T-helper 9 cell (primary cell): Measurements from ENCODE around the gene CFAP410.
"Not testable (repeated sequence)": the region's sequence is repeated elsewhere in the genome, so short reads cannot be mapped to it uniquely, and the experiment has no call there.

Source experiments
- DNase-seq: peaks from one replicate; pipeline ENCODE4 v3.0.0-alpha.2; 2020

The CFAP410 gene

GRCh38 chr21:44349847-44350772, 10.9 kb upstream of the CFAP410 start:
- no peak for DNase-seq

GRCh38 chr21:44349416-44349846, 10.2 kb upstream of the CFAP410 start:
- DNase-seq, result no peak

- no peak for DNase-seq
Measured at GRCh38 chr21:44348861-44349260, 9.7 kb upstream of the CFAP410 start.

GRCh38 chr21:44347911-44348451, 8.8 kb upstream of the CFAP410 start:
- DNase-seq, result no peak

- no peak for DNase-seq
Measured at GRCh38 chr21:44345495-44345894, 6.3 kb upstream of the CFAP410 start.

GRCh38 chr21:44344541-44345183, 5.5 kb upstream of the CFAP410 start:
- no peak for DNase-seq

GRCh38 chr21:44342981-44343380, 3.8 kb upstream of the CFAP410 start:
- DNase-seq, result not testable (repeated sequence)

- not testable (repeated sequence) for DNase-seq
Measured at GRCh38 chr21:44341726-44342458, 2.7 kb upstream of the CFAP410 start.

- no peak for DNase-seq
Measured at GRCh38 chr21:44337941-44338895, 972 bp downstream of the CFAP410 start.

GRCh38 chr21:44337449-44337848, 1.7 kb downstream of the CFAP410 start:
- DNase-seq, result no peak

- no peak for DNase-seq
Measured at GRCh38 chr21:44335266-44336059, 3.7 kb downstream of the CFAP410 start.

GRCh38 chr21:44334329-44335030, 4.7 kb downstream of the CFAP410 start:
- DNase-seq, result no peak

- DNase-seq, result no peak
Measured at GRCh38 chr21:44333509-44334328, 5.5 kb downstream of the CFAP410 start.

GRCh38 chr21:44332965-44333364, 6.2 kb downstream of the CFAP410 start:
- no peak for DNase-seq

GRCh38 chr21:44332383-44332782, 6.8 kb downstream of the CFAP410 start:
- DNase-seq, result no peak

GRCh38 chr21:44331650-44332307, 7.4 kb downstream of the CFAP410 start:
- DNase-seq, result no peak

- no peak for DNase-seq
Measured at GRCh38 chr21:44331209-44331608, 8.0 kb downstream of the CFAP410 start.

GRCh38 chr21:44330698-44331097, 8.5 kb downstream of the CFAP410 start:
- no peak for DNase-seq
